Caco-2 (cell line): ENCODE data around the gene DNAH1. TPM values are rescaled to one million over a fixed set of nuclear protein-coding genes. Genes with fewer than 3 reads are reported as not detected.

ENCODE experiments used
- BruUV-seq: library from RNA; stranded (reverse); fragments of 400-500 nt; replicated peaks from 2 replicates; lab custom pipeline; 2021; lab: Mats Ljungman, UMichigan
- CTCF ChIA-PET: fragments of 300-600 bp; sonication (Branson Sonifier 250); formaldehyde crosslinking; loops from one replicate; lab custom pipeline; 2022; ENCODE audit warnings: antibody characterized with exemption; lab: Charles Lee
- POLR2A ChIA-PET: fragments of 300-600 bp; sonication (Branson Sonifier 250); formaldehyde crosslinking; loops from one replicate; lab custom pipeline; 2022; ENCODE audit warnings: antibody characterized with exemption; lab: Charles Lee
- DNase-seq, 2 experiments: peaks; one replicate each; pipeline versions ENCODE4 v3.0.0 to v3.0.0-alpha.2; 2020 to 2022
- H3K27me3 ChIP-seq: replicated peaks from 2 replicates; pipeline ENCODE4 v1.6.0; 2011; ENCODE audit warnings: low read length; ENCODE audit not compliant: control insufficient read depth, insufficient read depth
- H3K36me3 ChIP-seq: 2 replicates; pipeline ENCODE4 v1.5.1; 2011; ENCODE audit warnings: low read length; ENCODE audit not compliant: control insufficient read depth, insufficient read depth
- H3K4me1 ChIP-seq: fragments of 250-450 bp; sonication (Bioruptor Pico); 2 replicates; pipeline ENCODE4 v1.5.1; 2020; ENCODE audit warnings: mild to moderate bottlenecking
- H3K4me3 ChIP-seq: 2 replicates; pipeline ENCODE4 v1.5.1; 2011; ENCODE audit warnings: low read depth, mild to moderate bottlenecking, control low read depth, low read length
- H3K9me3 ChIP-seq: fragments of 250-450 bp; sonication (Bioruptor Pico); 2 replicates; pipeline ENCODE4 v1.5.1; 2020; ENCODE audit warnings: mild to moderate bottlenecking, moderate library complexity
- H3K27ac Mint-ChIP-seq: one replicate; pipeline ENCODE4 v1.8.0; 2022; ENCODE audit warnings: mixed read lengths; ENCODE audit not compliant: unreplicated experiment
- H3K27me3 Mint-ChIP-seq: one replicate; pipeline ENCODE4 v1.8.0; 2022; ENCODE audit warnings: mixed read lengths; ENCODE audit not compliant: insufficient read depth, unreplicated experiment
- H3K36me3 Mint-ChIP-seq: one replicate; pipeline ENCODE4 v1.8.0; 2022; ENCODE audit warnings: mild to moderate bottlenecking, mixed read lengths; ENCODE audit not compliant: insufficient read depth, unreplicated experiment
- H3K4me1 Mint-ChIP-seq: one replicate; pipeline ENCODE4 v1.8.0; 2022; ENCODE audit warnings: low read depth, mixed read lengths; ENCODE audit not compliant: unreplicated experiment
- H3K4me3 Mint-ChIP-seq: one replicate; pipeline ENCODE4 v1.8.0; 2022; ENCODE audit warnings: mild to moderate bottlenecking, moderate library complexity, mixed read lengths; ENCODE audit not compliant: unreplicated experiment
- H3K9me3 Mint-ChIP-seq: one replicate; pipeline ENCODE4 v1.8.0; 2022; ENCODE audit warnings: mixed read lengths; ENCODE audit not compliant: unreplicated experiment
- CTCF ChIP-seq, 2 experiments: fragments of 200-600 bp in 1 of 2; IDR thresholded peaks; 1 replicate in 1 of 2; 2 replicates in 1 of 2; pipeline versions ENCODE4 v1.5.1 to v1.8.0; 2011 to 2022; ENCODE audit warnings: antibody characterized with exemption in 1 of 2, control low read depth in 1 of 2, inconsistent platforms in 1 of 2, low read depth in 1 of 2, low read length in 1 of 2, mild to moderate bottlenecking in 1 of 2, moderate library complexity in 1 of 2; ENCODE audit not compliant: insufficient read depth in 1 of 2, severe bottlenecking in 1 of 2, unreplicated experiment in 1 of 2
- intact Hi-C: fragments of 100-400 bp; cut with micrococcal nuclease; formaldehyde crosslinking; loops from one replicate; pipeline ENCODE4 v1.10.0; 2022; ENCODE audit not compliant: unreplicated experiment
- total RNA-seq: library from RNA; stranded (reverse); gene quantifications from 2 replicates; pipeline ENCODE4 v1.2.3, GENCODE V29; 2022

Gene DNAH1
- total RNA-seq, 1 experiment from 2014 or later, result 4.1 TPM

- BruUV-seq, result no TSS peak
- Mint-ChIP-seq H3K4me1 (no peaks in the 10 kb centered on the region), H3K36me3 (no peaks in the 10 kb centered on the region), H3K27ac (no peak overlapping the region), H3K4me3 (no peak overlapping the region), H3K9me3 (no peaks in the 10 kb centered on the region), H3K27me3 (no peaks in the 10 kb centered on the region)
- ChIA-PET CTCF (interaction anchor here (0.8 to 1.2 kb wide), 2 partner anchors 17 kb away, joined by 3 to 4 read pairs; no protein-coding TSS in a partner anchor), POLR2A (no interaction called here)
- Histone ChIP-seq H3K9me3 (no peaks in the 10 kb centered on the region), H3K4me3 (no peak overlapping the region), H3K36me3 (no peaks in the 10 kb centered on the region), H3K4me1 (no peaks in the 10 kb centered on the region), H3K27me3 (no peaks in the 10 kb centered on the region)
- no peak for TF ChIP-seq CTCF (IDR thresholded peaks at IDR 0.05; ENCODE audit: insufficient read depth in 1 of 2, low read depth in 1 of 2, low read length in 1 of 2, severe bottlenecking in 1 of 2, unreplicated experiment in 1 of 2)
- DNase-seq, result no peak
- intact Hi-C loops, result no loop called here
Measured at GRCh38 chr3:52367891-52368880, 52.1 kb downstream of the DNAH1 start.

- CTCF ChIA-PET, result no interaction called here
- Histone ChIP-seq H3K9me3 (no peaks in the 10 kb centered on the region), H3K36me3 (no peaks in the 10 kb centered on the region), H3K4me3 (no peak overlapping the region), H3K4me1 (no peaks in the 10 kb centered on the region), H3K27me3 (no peaks in the 10 kb centered on the region)
- no peak for TF ChIP-seq CTCF (IDR thresholded peaks at IDR 0.05; ENCODE audit: insufficient read depth in 1 of 2, low read depth in 1 of 2, low read length in 1 of 2, severe bottlenecking in 1 of 2, unreplicated experiment in 1 of 2)
- Mint-ChIP-seq H3K4me1 (no peaks in the 10 kb centered on the region), H3K27ac (no peak overlapping the region), H3K9me3 (no peaks in the 10 kb centered on the region), H3K36me3 (no peaks in the 10 kb centered on the region), H3K4me3 (no peak overlapping the region), H3K27me3 (no peaks in the 10 kb centered on the region)
- no TSS peak for BruUV-seq
- no peak for DNase-seq
- intact Hi-C loops, result no loop called here
- POLR2A ChIA-PET, result no interaction called here
Measured at GRCh38 chr3:52370531-52370930, 54.4 kb downstream of the DNAH1 start.

- no TSS peak for BruUV-seq
- H3K4me1 ChIP-seq, result no peaks in the 10 kb centered on the region
- no peaks in the 10 kb centered on the region for H3K27me3 ChIP-seq
- no peaks in the 10 kb centered on the region for H3K9me3 ChIP-seq
- Mint-ChIP-seq H3K9me3 (no peaks in the 10 kb centered on the region), H3K27ac (no peak overlapping the region), H3K4me3 (no peak overlapping the region), H3K36me3 (no peaks in the 10 kb centered on the region), H3K4me1 (no peaks in the 10 kb centered on the region), H3K27me3 (no peaks in the 10 kb centered on the region)
- TF ChIP-seq CTCF (IDR thresholded peaks at IDR 0.05; ENCODE audit: insufficient read depth in 1 of 2, low read depth in 1 of 2, low read length in 1 of 2, severe bottlenecking in 1 of 2, unreplicated experiment in 1 of 2), result no peak
- no peak overlapping the region for H3K4me3 ChIP-seq
- ChIA-PET CTCF (interaction anchor here (1.1 to 1.2 kb wide), 2 partner anchors 12 to 34 kb away, joined by 3 read pairs; no protein-coding TSS in a partner anchor), POLR2A (no interaction called here)
- intact Hi-C loops, result no loop called here
- DNase-seq, result no peak
- no peaks in the 10 kb centered on the region for H3K36me3 ChIP-seq
Measured at GRCh38 chr3:52372822-52373504, 56.8 kb downstream of the DNAH1 start.
